Neuronal stem cell (in vitro differentiated cells): ENCODE data around the gene TAF11.
"Not testable (repeated sequence)": the region's sequence is repeated elsewhere in the genome, so short reads cannot be mapped to it uniquely, and the experiment has no call there.

ENCODE experiments used
- DNase-seq: peaks from one replicate; pipeline ENCODE4 v3.0.0-alpha.2; 2013; ENCODE audit warnings: low spot score
- H2AFZ ChIP-seq: one replicate; pipeline ENCODE4 v1.6.1; 2013; ENCODE audit warnings: mild to moderate bottlenecking, low read length, inconsistent platforms
- H2AK5ac ChIP-seq: 2 replicates; pipeline ENCODE4 v1.6.1; 2013; ENCODE audit warnings: low read depth, mild to moderate bottlenecking, inconsistent platforms, low read length, moderate library complexity, mixed read lengths
- H2BK120ac ChIP-seq: 2 replicates; pipeline ENCODE4 v1.6.1; 2013; ENCODE audit warnings: low read depth, mild to moderate bottlenecking, inconsistent platforms, low read length, moderate library complexity, mixed read lengths
- H2BK12ac ChIP-seq: one replicate; pipeline ENCODE4 v1.6.1; 2013; ENCODE audit warnings: low read length, inconsistent platforms
- H2BK15ac ChIP-seq: 2 replicates; pipeline ENCODE4 v1.6.1; 2013; ENCODE audit warnings: mild to moderate bottlenecking, low read length, inconsistent platforms, mixed read lengths
- H2BK5ac ChIP-seq: one replicate; pipeline ENCODE4 v1.6.1; 2013; ENCODE audit warnings: inconsistent platforms, mild to moderate bottlenecking, low read length, moderate library complexity
- H3K14ac ChIP-seq: one replicate; pipeline ENCODE4 v1.6.1; 2013; ENCODE audit warnings: low read length, inconsistent platforms
- H3K18ac ChIP-seq: 2 replicates; pipeline ENCODE4 v1.6.1; 2013; ENCODE audit warnings: low read length, inconsistent platforms
- H3K23ac ChIP-seq: 2 replicates; pipeline ENCODE4 v1.6.1; 2013; ENCODE audit warnings: low read depth, mild to moderate bottlenecking, mixed read lengths, low read length, inconsistent platforms; ENCODE audit not compliant: poor library complexity
- H3K27ac ChIP-seq: replicated peaks from 3 replicates; pipeline ENCODE4 v1.5.1; 2013; ENCODE audit warnings: low read length, inconsistent platforms
- H3K27me3 ChIP-seq, 3 experiments: 2 replicates each; pipeline ENCODE4 v1.6.1; 2013; ENCODE audit warnings: low read length in 3 of 3, mild to moderate bottlenecking in 2 of 3, inconsistent platforms in 1 of 3, low read depth in 1 of 3, mixed read lengths in 1 of 3, moderate library complexity in 1 of 3; ENCODE audit not compliant: control insufficient read depth in 3 of 3, insufficient read depth in 3 of 3
- H3K36me3 ChIP-seq, 2 donors: replicated peaks in 1 of 2; 2 replicates each; pipeline ENCODE4 v1.6.1; 2013; ENCODE audit warnings: low read length in 2 of 2; ENCODE audit not compliant: control insufficient read depth in 2 of 2, insufficient read depth in 2 of 2
- H3K4ac ChIP-seq: 2 replicates; pipeline ENCODE4 v1.6.1; 2013; ENCODE audit warnings: inconsistent platforms, mild to moderate bottlenecking, low read length, moderate library complexity
- H3K4me1 ChIP-seq, 2 donors: 1 replicate in 1 of 2; 2 replicates in 1 of 2; pipeline ENCODE4 v1.6.1; 2013; ENCODE audit warnings: low read length in 2 of 2, low read depth in 1 of 2; ENCODE audit not compliant: control insufficient read depth in 2 of 2, insufficient read depth in 1 of 2
- H3K4me2 ChIP-seq: one replicate; pipeline ENCODE4 v1.6.1; 2013; ENCODE audit warnings: mild to moderate bottlenecking, low read length, inconsistent platforms; ENCODE audit not compliant: insufficient read depth, poor library complexity, severe bottlenecking
- H3K4me3 ChIP-seq, 2 donors: 2 replicates each; pipeline ENCODE4 v1.5.1; 2013; ENCODE audit warnings: low read length in 2 of 2, mild to moderate bottlenecking in 2 of 2, inconsistent platforms in 1 of 2, moderate library complexity in 1 of 2
- H3K79me1 ChIP-seq: one replicate; pipeline ENCODE4 v1.6.1; 2013; ENCODE audit warnings: low read depth, mild to moderate bottlenecking, inconsistent platforms, low read length, moderate library complexity
- H3K9ac ChIP-seq: one replicate; pipeline ENCODE4 v1.6.1; 2013; ENCODE audit warnings: mild to moderate bottlenecking, low read depth, low read length, inconsistent platforms; ENCODE audit not compliant: poor library complexity
- H3K9me3 ChIP-seq, 2 donors: replicated peaks in 1 of 2; 2 replicates each; pipeline versions ENCODE3 to v1.6.1; 2013; ENCODE audit warnings: low read length in 2 of 2, mild to moderate bottlenecking in 2 of 2, inconsistent platforms in 1 of 2, low read depth in 1 of 2, mixed read lengths in 1 of 2, moderate library complexity in 1 of 2; ENCODE audit not compliant: control insufficient read depth in 2 of 2, insufficient read depth in 1 of 2
- H4K8ac ChIP-seq: one replicate; pipeline ENCODE4 v1.6.1; 2013; ENCODE audit warnings: low read depth, mild to moderate bottlenecking, inconsistent platforms, low read length, moderate library complexity
- H4K91ac ChIP-seq: one replicate; pipeline ENCODE4 v1.6.1; 2013; ENCODE audit warnings: low read length, low read depth, mild to moderate bottlenecking, inconsistent platforms; ENCODE audit not compliant: poor library complexity
- WGBS, 2 donors: extraction: QIAGEN DNeasy Blood & Tissue Kit; methylation state at CpG; one replicate each; pipeline ENCODE4 v1.1.7; 2013; ENCODE audit warnings: missing lambda C conversion rate in 2 of 2, mixed read lengths in 1 of 2; ENCODE audit not compliant: insufficient read length in 2 of 2, insufficient replicate concordance in 1 of 2; ENCODE audit errors: extremely low coverage in 2 of 2; 5-methylcytosine and 5-hydroxymethylcytosine counted together

TAF11 gene

GRCh38 chr6:34884996-34885395 is 2.8 kb downstream of the TAF11 start:
- DNase-seq: no peak
- no peak overlapping the region for H2BK12ac ChIP-seq
- H3K4ac ChIP-seq: no peak overlapping the region
- H2AFZ ChIP-seq: no peak overlapping the region
- H3K18ac ChIP-seq: no peak overlapping the region
- peaks cover 2 to 52% of the 10 kb centered on the region in 2 donors for H3K36me3 ChIP-seq
- H3K9me3 ChIP-seq: peaks cover 0 to 3% of the 10 kb centered on the region in 2 donors
- H3K9ac ChIP-seq: no peak overlapping the region
- no CpG with 5 or more reads among the region's 2 CpGs for WGBS, 2 donors
- H3K27ac ChIP-seq: no peak overlapping the region
- H2BK120ac ChIP-seq: no peak overlapping the region
- no peak overlapping the region for H4K91ac ChIP-seq
- H3K4me1 ChIP-seq: no peaks in the 10 kb centered on the region
- no peak overlapping the region for H4K8ac ChIP-seq
- H3K4me3 ChIP-seq: no peak overlapping the region
- peaks cover 5% of the 10 kb centered on the region for H3K79me1 ChIP-seq
- no peak overlapping the region for H3K4me2 ChIP-seq
- H3K23ac ChIP-seq: no peak overlapping the region
- no peak overlapping the region for H2BK15ac ChIP-seq
- no peak overlapping the region for H3K14ac ChIP-seq
- H3K27me3 ChIP-seq: no peaks in the 10 kb centered on the region
- no peak overlapping the region for H2BK5ac ChIP-seq
- H2AK5ac ChIP-seq: no peak overlapping the region

GRCh38 chr6:34884073-34884472 is 3.8 kb downstream of the TAF11 start:
- not testable (repeated sequence) for H3K79me1 ChIP-seq, H2BK120ac ChIP-seq, H3K27ac ChIP-seq, H3K23ac ChIP-seq, H3K9ac ChIP-seq, H4K8ac ChIP-seq, H3K14ac ChIP-seq, H2BK15ac ChIP-seq, H3K4me2 ChIP-seq, H2AK5ac ChIP-seq, H3K27me3 ChIP-seq, H3K4me3 ChIP-seq, H3K4me1 ChIP-seq, H3K18ac ChIP-seq, H4K91ac ChIP-seq, DNase-seq, H2BK12ac ChIP-seq, H3K4ac ChIP-seq, H2BK5ac ChIP-seq, H3K9me3 ChIP-seq, H2AFZ ChIP-seq
- no CpG with 5 or more reads among the region's 1 CpG for WGBS, 2 donors
- H3K36me3 ChIP-seq: peaks cover 4 to 61% of the 10 kb centered on the region in 2 donors

GRCh38 chr6:34877869-34878485 is 9.9 kb downstream of the TAF11 start:
- H3K14ac ChIP-seq: no peak overlapping the region
- H3K79me1 ChIP-seq: peaks cover 2% of the 10 kb centered on the region
- H3K4me1 ChIP-seq: no peaks in the 10 kb centered on the region
- no peak overlapping the region for H2BK12ac ChIP-seq
- WGBS, 2 donors: no CpG with 5 or more reads among the region's 5 CpGs
- H3K18ac ChIP-seq: no peak overlapping the region
- H2BK15ac ChIP-seq: no peak overlapping the region
- no peaks in the 10 kb centered on the region for H3K9me3 ChIP-seq
- H2AK5ac ChIP-seq: no peak overlapping the region
- H2AFZ ChIP-seq: no peak overlapping the region
- H2BK5ac ChIP-seq: no peak overlapping the region
- DNase-seq: no peak
- no peak overlapping the region for H2BK120ac ChIP-seq
- no peak overlapping the region for H3K9ac ChIP-seq
- H3K23ac ChIP-seq: no peak overlapping the region
- H4K8ac ChIP-seq: no peak overlapping the region
- no peak overlapping the region for H3K4me3 ChIP-seq
- H4K91ac ChIP-seq: no peak overlapping the region
- H3K4ac ChIP-seq: no peak overlapping the region
- peaks cover 11 to 96% of the 10 kb centered on the region in 2 donors for H3K36me3 ChIP-seq
- H3K27ac ChIP-seq: no peak overlapping the region
- H3K27me3 ChIP-seq: no peaks in the 10 kb centered on the region
- no peak overlapping the region for H3K4me2 ChIP-seq

- peaks cover 2% of the 10 kb centered on the region for H3K79me1 ChIP-seq
- no peak overlapping the region for H3K4me3 ChIP-seq
- no peak overlapping the region for H2AFZ ChIP-seq
- no peak overlapping the region for H3K14ac ChIP-seq
- H2AK5ac ChIP-seq: no peak overlapping the region
- WGBS, 2 donors: no CpG with 5 or more reads among the region's 1 CpG
- DNase-seq: no peak
- H4K8ac ChIP-seq: no peak overlapping the region
- H3K4me2 ChIP-seq: no peak overlapping the region
- no peak overlapping the region for H4K91ac ChIP-seq
- H2BK15ac ChIP-seq: no peak overlapping the region
- no peak overlapping the region for H2BK5ac ChIP-seq
- H3K9me3 ChIP-seq: no peaks in the 10 kb centered on the region
- no peak overlapping the region for H2BK120ac ChIP-seq
- H3K23ac ChIP-seq: no peak overlapping the region
- no peak overlapping the region for H3K9ac ChIP-seq
- no peaks in the 10 kb centered on the region for H3K4me1 ChIP-seq
- no peak overlapping the region for H2BK12ac ChIP-seq
- no peak overlapping the region for H3K27ac ChIP-seq
- H3K4ac ChIP-seq: no peak overlapping the region
- H3K36me3 ChIP-seq: peaks cover 16 to 96% of the 10 kb centered on the region in 2 donors
- H3K27me3 ChIP-seq: no peaks in the 10 kb centered on the region
- no peak overlapping the region for H3K18ac ChIP-seq
Measured at GRCh38 chr6:34877259-34877658, 10.6 kb downstream of the TAF11 start.
